GDM1 (cell line): ENCODE measurements around the gene GOLIM4.
"Not testable (repeated sequence)": the region's sequence is repeated elsewhere in the genome, so short reads cannot be mapped to it uniquely, and the experiment has no call there.

ENCODE experiments used
- DNase-seq: peaks from one replicate; lab custom pipeline; 2025; lab: John Stamatoyannopoulos, UW

Gene GOLIM4

DNA sequence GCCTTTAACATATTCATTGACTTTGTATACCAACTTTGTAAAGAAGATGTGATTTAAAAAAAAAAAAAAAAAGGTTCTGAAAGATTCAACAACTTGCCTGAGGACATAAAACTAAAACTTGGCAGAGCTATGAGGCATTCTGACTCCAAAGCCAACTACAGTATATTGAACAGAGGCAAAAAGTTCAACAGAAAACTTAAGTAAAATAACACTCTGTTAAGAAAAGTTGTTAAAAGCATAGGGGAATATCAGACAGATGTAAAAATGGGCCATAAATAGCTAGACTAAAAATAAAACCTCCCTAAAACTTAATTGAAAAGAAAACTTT lies 23.4 kb downstream of the GOLIM4 start:
- DNase-seq: no peak

DNA sequence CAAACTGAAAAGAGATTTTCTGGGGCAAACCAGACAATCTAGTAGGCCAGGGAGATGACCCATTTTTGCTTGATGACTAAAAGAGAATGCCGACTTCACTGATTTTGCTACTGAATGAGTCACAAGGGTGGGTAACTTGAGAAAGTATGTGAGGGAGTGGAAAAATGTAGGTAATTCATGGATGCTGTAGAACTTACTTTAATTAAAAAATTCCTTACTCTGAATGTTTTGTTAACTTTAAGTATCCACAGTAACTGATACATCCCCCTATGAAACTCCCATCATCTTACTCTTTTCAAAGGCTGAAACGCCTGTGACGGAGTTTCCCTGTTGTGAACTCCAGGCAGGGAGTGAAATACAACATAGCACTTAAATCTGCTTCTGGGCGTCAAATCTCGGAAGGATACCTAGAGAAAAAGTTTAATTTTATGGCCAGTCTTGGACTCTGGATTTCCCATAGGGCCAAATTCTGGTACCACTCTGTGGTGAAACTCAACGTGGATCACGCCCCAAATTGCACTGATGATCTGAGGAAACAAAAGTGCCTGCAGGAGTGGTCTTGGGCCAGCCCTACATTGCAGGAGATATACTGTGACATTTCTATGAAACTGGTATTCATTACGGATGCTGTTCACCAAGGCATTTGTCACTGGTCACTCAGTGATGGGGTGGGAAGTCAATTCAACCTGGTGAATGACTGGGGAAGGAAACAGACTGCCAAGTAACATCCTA lies 24.0 kb downstream of the GOLIM4 start:
- DNase-seq: no peak

DNA sequence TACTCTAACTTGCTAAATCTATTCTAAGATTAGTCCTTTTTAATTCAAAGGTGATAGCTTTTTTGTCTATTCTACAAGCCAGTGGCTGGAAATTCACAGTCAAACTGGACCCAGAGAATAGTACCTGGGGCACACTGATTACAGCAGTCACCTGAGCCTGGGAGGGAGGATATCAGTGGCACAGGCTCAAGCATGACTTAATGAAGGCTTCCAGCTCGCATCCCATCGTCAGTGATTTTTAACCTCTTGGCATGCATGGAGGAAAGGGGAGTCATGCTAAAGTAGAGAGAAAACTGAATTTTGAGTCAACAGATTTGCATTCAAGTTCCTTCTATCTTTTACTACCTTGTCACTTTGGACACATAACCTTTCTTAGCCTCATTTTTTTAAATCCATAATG lies 24.8 kb downstream of the GOLIM4 start:
- no peak for DNase-seq

DNA sequence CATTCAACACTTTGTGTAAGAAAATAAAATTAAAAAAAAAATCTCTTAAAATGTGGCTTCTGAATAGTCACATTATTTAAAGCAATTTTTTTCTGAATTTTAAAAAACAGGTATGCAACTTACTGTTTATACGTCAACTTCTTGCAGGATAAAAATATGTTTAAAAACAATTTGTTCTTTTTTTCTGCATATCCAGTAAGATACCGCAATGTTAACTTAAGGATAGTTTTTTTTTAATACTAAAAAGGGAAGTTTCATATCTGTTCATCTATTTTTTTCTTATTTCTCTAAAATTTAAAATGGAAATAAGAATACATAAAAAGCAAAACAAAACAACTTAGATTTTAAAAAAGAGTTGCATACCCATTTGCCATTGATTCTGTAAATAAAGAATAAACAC lies 27.4 kb downstream of the GOLIM4 start:
- no peak for DNase-seq

DNA sequence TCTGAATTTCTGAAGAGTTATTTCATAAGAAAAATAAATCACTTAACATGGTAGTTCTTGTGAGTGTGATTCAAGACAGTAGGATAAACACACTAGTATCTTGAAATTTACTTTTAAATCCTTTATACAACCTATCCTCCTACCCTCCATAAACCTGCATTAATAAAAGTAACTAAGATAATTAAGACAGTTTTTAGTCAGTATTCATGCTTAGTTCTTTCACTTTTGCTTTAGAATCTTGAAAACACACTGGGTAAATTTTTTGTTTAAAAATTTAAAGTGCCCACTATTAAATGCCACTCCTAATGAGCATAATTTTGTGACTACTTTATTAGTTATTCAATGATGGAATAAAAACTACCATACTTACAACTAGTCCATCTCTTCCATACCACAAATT lies 28.8 kb downstream of the GOLIM4 start:
- no peak for DNase-seq

DNA sequence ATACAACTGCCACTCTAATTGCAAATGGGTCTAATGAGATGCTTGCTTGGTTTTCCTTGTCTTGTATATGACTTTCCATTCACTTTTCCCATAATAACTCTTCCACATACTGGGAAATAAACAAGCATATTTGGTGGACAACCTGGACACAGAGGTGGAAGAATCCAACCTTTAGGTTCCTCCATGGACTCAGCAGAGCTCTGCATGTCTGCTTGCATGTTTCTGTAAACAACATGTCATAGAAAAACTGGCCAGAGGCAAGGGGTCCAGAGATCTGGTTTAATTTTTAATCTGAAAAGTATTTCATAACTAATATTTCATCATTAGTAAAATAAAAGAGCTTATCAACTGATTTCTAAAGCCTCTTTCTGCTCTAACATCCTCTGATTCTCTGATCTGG lies 30.2 kb downstream of the GOLIM4 start:
- no peak for DNase-seq

DNA sequence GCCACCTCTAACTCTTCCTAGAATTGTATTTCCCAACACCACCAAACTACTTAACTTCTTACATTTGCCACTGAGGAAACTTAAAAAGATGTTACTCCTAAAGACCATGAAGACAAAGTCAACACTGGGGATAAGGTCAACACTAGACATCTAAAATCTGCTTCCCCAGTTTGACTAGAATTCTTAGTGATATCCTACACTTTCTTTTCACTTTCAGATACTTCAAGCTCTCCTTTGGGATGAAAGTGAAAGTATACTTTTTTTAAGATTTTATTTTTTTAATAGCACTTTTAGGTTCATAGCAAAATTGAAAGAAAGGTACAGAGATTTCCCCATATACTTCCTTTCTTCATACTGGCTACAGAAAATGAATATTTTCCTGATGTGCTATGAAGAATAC lies 32.6 kb downstream of the GOLIM4 start:
- no peak for DNase-seq

DNA sequence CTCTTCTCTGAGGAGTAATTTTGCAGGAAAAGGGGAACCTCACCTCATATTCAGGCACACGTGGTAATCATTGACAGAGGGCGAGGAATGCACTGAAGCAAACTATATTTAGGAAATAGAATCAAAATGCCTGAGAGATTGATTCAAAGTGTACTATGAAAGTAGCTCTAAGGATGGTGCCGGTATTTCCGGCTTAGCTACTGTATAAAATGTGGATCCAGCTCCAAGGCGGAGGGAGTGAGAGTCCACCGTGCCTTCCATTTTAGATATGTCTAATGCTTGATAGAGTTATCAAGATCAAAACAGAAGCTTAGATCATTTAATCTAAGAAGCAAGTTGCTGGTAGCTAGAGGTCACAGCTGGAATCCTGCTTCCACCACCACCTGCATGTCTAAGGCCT lies 33.0 kb downstream of the GOLIM4 start:
- DNase-seq: no peak

DNA sequence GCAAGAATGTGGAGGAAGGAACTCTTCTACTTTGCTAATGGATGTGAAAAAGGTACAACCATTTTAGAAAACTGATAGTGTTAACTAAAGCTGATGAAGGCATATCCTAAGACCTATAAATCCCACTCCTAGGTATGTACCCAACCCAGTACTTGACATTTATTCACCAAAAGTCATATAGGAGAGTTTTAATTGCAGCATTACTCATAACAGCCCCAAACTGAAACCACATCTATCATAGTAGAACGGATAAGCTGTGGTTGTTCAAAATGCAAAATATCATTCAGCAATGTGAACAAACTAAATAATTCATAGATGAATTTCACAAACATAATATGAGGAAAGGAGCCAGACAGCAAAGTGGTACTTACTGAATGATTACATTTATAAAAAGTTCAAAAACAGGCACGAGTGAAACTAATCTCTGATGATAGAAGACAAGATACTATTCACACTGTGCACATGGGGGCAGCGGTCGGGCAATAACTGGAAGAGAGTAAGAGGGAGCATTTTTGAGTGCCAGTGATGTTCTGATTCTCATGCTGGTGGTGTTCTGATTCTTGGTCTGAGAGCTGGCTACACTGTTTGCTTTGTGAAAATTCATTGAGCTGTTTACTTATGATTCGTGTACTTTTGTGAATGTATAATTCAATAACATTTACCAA lies 34.3 kb downstream of the GOLIM4 start:
- no peak for DNase-seq

DNA sequence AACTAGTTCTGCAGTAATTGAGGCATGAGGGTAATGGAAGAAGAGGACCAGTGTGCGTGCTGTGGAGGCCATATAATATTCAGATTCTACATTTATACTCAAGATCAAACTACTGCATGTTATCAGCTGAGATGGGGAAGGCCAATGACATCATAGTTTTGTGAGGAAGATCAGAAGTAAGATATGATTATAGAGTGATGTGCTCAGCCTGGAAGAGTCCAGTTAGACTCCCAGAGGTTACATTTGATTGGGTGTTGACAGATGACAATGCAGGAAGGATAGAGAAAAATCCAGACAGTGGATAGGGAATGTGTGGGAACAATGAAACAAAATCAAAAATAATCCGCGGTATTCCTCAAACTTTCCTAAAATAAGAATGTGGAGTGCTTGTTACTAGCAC lies 35.4 kb downstream of the GOLIM4 start:
- no peak for DNase-seq

DNA sequence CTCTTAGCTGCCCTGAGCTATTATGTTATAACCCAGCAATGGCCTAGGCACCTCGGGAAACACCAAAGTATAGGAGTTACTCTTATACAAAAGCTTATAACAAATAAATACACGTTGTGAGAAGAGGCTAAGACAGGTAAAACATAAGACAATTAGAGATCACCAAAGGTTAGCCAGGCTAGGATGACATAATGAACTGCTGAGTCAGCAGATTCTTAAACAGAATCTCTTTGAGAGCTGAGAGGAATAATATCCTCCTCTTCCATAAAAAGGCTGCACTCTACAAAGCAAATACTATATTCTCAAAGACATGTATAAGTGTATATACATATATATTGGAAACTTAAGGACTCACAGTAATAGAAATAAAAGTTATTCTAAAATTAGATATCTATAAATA lies 37.2 kb downstream of the GOLIM4 start:
- DNase-seq: no peak

DNA sequence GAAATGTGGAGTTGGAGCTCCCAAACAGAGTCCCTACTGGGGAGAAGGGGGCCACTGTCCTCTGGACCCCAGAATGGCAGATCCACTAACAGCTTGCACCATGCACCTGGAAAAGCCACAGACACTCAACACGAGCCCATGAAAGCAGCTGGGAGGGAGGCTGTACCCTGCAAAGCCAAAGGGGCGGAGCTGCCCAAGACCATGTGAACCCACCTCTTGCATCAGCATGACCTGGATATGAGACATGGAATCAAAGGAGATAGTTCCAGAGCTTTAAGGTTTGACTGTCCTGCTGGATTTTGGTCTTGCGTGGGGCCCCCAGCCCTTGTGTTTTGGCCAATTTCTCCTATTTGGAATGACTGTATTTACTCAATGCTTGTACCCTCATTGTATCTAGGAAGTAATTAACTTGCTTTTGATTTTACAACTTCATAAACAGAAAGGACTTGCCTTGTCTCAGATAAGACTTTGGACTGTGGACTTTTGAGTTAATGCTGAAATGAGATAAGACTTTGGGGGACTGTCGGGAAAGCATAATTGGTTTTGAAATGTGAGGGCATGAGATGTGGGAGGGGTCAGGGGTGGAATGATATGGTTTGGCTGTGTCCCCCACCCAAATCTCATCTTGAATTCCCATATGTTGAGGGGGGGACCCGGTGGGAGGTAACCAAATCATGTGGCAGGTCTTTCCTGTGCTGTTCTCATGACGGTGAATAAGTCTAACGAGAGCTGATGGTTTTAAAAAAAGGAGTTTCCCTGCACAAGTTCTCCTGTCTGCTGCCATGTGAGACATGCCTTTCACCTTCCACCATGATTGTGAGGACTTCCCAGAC lies 39.1 kb downstream of the GOLIM4 start:
- not testable (repeated sequence) for DNase-seq

DNA sequence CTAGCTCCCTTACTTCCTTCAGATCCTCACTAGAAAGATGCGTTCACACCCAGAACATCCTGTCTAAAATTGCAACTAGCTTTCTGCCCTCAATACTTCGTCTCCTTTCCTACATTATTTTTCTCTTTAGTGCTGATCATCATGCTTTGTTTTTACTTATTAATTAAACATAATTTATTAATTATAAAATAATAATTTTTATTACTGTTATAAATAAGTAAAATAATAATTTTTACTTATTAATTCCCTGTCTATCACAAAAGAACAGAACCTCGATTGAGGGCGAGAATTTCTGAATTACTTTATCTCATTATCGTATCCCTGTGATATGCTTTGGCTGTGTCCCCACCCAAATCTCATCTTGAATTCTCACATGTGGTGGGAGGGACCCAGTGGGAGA lies 41.3 kb downstream of the GOLIM4 start:
- no peak for DNase-seq

DNA sequence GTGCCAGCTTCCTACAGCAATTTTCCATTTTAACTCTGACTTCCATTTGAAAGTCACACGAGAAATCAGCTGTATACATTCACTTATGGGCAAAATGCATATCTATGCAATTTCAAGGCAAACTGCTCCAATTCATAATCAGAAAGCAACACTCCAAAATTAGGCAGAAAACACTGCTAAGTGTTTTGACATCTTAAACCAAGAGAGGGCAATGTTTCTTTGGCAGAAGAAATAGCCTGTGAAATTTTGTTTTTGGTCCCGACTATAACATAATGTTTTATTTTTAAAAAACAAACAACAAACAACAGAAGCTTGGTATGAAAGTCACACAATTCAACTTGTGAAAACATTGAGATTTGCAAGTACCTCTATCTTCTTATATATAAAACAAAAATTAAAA lies 42.6 kb downstream of the GOLIM4 start:
- no peak for DNase-seq

DNA sequence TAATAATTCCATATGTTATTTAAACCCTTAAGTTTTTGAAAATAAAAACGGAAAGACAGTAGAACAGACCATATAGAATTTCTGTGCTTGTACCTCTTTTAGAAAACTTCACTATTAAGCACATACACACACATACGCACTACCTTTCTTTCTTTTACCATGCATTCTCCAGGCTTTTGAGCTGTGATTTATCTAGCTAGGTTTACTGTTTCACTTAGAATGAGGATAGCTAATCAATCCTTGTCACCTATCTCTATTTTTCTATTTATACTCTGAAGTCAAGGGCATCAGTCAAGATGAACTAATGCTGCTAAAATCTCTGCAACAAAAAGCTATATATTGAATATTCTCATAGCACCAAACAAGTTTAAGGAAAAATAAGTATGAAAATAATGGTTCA lies 43.2 kb downstream of the GOLIM4 start:
- DNase-seq: no peak

DNA sequence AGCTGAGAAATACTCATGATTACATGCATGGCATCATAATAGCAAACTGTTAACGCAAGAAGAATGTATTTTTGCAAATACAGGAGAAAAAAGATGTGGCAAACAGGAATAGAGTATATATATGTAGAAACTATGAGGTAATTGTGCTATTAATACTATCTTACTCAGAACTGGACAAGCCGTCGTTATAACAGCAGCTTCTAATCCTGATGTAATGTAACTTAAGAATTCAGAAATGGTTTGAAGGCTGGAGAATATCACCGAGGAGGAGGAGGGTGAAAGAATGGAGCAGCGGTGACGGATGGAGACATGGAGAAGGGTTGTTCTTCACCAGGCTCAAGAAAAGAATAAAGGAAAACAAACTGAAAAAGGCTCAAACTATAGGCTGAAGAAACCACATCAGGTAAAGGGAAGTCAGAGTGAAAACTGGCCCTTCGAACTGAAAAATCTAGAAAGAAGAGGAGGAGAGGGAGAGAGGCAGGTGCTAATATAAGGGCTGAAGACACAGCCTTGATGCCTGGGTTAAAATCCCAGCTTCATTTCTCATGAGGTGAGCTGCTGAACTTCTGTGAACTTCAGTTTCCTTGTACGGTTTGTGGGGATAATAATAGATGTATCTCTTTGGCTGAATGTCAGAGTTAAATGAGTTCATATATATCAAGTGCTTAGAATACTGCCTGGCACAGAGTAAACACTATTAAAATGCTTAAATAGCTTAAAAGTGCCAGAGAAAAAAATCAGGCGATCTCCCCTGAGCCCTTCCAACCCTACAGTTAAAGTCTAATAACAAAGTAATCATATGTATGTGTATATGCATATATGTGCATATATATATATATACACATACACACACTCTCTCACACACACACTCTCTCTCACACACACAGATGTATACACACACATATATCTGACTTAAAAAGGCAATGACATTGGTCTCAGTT lies 43.9 kb downstream of the GOLIM4 start:
- no peak for DNase-seq

DNA sequence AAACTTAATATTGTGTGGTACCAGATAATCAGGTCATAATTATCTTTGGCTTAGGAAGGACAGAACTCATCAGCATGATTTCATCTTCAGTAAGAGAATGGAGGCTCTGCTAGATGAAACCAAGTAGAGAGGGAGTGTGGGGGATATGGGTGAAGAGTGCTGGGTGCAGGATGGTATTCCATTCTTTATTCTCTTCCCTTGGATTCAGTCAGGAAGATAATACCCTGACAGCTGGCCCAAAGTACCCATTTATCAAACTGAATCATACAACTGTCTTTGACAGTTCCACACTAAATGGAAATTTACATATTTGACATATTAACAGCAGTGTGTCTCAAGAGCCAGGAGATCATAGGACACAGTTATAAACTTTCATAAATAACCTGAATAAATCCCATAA lies 44.7 kb downstream of the GOLIM4 start:
- DNase-seq: no peak

DNA sequence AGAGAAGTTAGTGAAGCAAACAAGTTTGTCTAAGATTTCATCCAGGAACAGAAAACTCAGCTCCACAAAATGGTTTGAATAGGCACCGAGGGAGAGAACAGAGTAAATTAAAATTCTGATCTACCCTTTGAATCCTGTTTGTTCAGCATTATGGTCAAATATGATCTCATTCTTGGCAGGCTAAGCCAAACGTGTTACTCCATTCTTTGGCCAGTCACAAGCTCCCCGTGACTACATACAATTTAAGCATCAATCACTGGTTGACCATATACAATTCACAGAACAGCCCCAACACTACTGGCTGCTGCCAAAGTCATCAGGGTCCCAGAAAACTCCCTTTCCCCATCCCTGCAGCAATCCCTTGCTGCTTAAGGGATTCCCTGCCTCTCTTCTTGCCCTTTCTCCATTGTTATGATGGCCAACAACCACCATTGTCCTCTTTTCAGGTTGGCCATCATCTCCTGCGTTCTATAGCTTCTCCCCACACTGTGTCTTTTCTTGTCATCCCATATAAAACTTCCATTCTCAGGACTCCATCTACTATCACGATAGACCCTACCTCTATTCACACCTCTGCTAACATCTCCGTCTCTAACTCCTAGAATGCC lies 46.3 kb downstream of the GOLIM4 start:
- DNase-seq: no peak

DNA sequence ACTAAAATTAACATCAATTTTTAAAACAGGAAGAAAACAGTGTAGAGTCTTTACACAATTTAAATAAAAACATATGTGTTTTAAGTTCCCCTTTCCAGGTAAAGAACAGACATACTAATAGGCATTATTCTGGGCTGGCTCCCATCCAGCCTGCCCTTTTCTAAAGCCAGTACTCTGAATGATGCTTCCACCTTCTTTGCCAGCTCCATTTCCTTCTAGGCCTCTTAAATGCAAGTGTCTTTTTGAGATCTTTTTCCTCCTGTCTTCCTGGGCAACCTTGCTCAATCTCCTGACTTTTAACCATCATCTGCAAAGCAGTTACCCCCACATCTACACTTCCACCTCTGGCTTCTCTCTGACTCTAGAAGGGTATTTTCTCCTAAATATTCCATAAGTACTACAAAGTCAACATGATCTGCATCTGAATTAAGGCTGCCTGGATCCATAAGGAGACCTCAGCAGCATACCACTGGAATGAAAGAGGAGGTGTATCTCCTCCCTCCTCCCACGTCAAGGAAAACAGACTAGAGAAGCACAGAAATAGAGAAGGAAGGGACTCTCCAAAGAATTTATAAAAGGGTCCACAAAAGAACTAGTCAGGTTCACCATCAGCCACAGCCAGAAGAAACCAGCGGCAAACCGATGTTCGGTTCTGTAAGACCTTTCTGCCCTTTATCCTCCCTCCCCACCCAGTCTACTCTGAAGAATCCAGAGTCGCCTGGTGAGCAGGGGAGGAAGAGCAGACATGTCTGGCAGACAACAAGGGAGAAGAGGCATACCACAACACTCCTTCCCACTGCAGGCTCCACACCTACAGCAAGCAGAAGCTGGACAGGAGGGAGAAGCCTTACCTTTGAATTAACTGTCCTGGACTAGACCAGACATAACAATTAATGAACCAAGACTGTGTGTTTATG lies 47.1 kb downstream of the GOLIM4 start:
- no peak for DNase-seq

DNA sequence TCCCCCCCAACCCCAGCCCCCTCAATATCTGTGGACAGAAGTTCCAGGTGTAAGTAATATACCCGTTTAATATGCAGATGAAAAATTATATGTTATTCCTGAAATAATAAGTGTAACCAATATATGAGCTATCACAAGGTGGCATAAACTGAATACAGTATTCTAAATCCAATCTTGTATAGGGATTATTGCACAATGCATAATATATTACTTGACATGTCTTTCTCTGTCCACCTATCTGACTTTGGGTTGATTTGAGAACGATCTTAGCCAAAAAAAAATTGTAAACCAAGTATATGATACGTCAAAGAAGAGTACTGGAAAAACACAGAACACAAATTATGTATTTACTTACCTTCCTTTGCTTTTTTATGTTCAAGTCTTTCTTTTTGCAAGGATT lies 47.8 kb downstream of the GOLIM4 start:
- DNase-seq: no peak
